Posterior vena cava (tissue), 2 donors: Measurements from ENCODE around the gene EFNA4. TPM values are rescaled to one million over a fixed set of nuclear protein-coding genes. Genes with fewer than 3 reads are reported as not detected.

Source experiments
- DNase-seq: peaks from one replicate; pipeline ENCODE4 v3.0.0-alpha.2; 2020; ENCODE audit warnings: low spot score
- intact Hi-C, 2 donors: fragments of 100-400 bp; cut with DNase I; formaldehyde crosslinking; loops; one replicate each; pipeline versions ENCODE4 v1.14.1 to v1.14.2; 2022 to 2023
- long read RNA-seq, 2 donors: library from polyadenylated mRNA; unstranded; transcript quantifications; one replicate each; pipeline ENCODE4 v2.0.0, GENCODE V29; 2020 to 2021
- total RNA-seq, 2 donors: library from RNA; stranded (reverse); fragmentation: NEBNext Ultra II Directional; extraction: Animal tissue kit (Norgen Biotek cat#: 25700); gene quantifications; one replicate each; pipeline ENCODE4 v1.2.1, GENCODE V29; 2021
- donor health status: DM: yes; HTN: yes; CAD: no.
- donor health status: DM: yes; HTN: yes; CAD: no.

Gene EFNA4
- total RNA-seq, result 1 to 10 TPM; 2.0 to 2.6 TPM
- long read RNA-seq, donor 1, partial matches to known transcripts, result 0 of 2 reads
- long read RNA-seq, donor 1, other reads (novel, unspliced or antisense), result 0 of 2 reads
- long read RNA-seq, donor 2, partial matches to known transcripts, result 0 of 5 reads
- long read RNA-seq, donor 2, other reads (novel, unspliced or antisense), result 1 of 5 reads

- DNase-seq, result peak; percentile 95
- intact Hi-C loops, result no loop called here
These were observed at the start of gene EFNA4 for GRCh38 chr1:155063550-155064110. TSS of gene EFNA4 (plus strand) at chr1:155063740. CDS start at chr1:155063824, 84 bp downstream.

GRCh38 chr1:155014709-155015508 lies 48.6 kb upstream of the EFNA4 start:
- no peak for DNase-seq
- intact Hi-C loops, result no loop called here

- DNase-seq, result no peak
- intact Hi-C loops, result no loop called here
These were observed 47.9 kb upstream of the EFNA4 start for GRCh38 chr1:155015527-155016230.

GRCh38 chr1:155016231-155016831 lies 47.2 kb upstream of the EFNA4 start:
- intact Hi-C loops, result no loop called here
- no peak for DNase-seq

GRCh38 chr1:155017041-155017945 lies 46.2 kb upstream of the EFNA4 start:
- intact Hi-C loops, result no loop called here
- DNase-seq, result peak; percentile 97

GRCh38 chr1:155017946-155018316 lies 45.6 kb upstream of the EFNA4 start:
- no peak for DNase-seq
- intact Hi-C loops, result loop anchor here in 1 of 2 donors (2.0 kb wide), 1 partner anchor 41 kb away; no protein-coding TSS in a partner anchor

- intact Hi-C loops, result loop anchor here in 1 of 2 donors (2.0 kb wide), 1 partner anchor 42 kb away; no protein-coding TSS in a partner anchor
- DNase-seq, result no peak
These were observed 44.8 kb upstream of the EFNA4 start for GRCh38 chr1:155018617-155019348.

GRCh38 chr1:155019377-155020245 lies 43.9 kb upstream of the EFNA4 start:
- DNase-seq, result no peak
- intact Hi-C loops, result loop anchor here in 1 of 2 donors (2.0 kb wide), 1 partner anchor 43 kb away; no protein-coding TSS in a partner anchor

- no peak for DNase-seq
- intact Hi-C loops, result loop anchor here in 1 of 2 donors (2.0 kb wide), 1 partner anchor 20 kb away; no protein-coding TSS in a partner anchor
These were observed 41.2 kb upstream of the EFNA4 start for GRCh38 chr1:155022136-155022926.

- no peak for DNase-seq
- intact Hi-C loops, result loop anchor here in 1 of 2 donors (2.0 kb wide), 1 partner anchor 20 kb away; no protein-coding TSS in a partner anchor
These were observed 40.7 kb upstream of the EFNA4 start for GRCh38 chr1:155022927-155023236.

- intact Hi-C loops, result loop anchor here in 1 of 2 donors (2.0 kb wide), 1 partner anchor 19 kb away; no protein-coding TSS in a partner anchor
- no peak for DNase-seq
These were observed 39.9 kb upstream of the EFNA4 start for GRCh38 chr1:155023627-155024026.

GRCh38 chr1:155024315-155024714 lies 39.2 kb upstream of the EFNA4 start:
- DNase-seq, result no peak
- intact Hi-C loops, result no loop called here

GRCh38 chr1:155026154-155026553 lies 37.4 kb upstream of the EFNA4 start:
- no peak for DNase-seq
- intact Hi-C loops, result no loop called here

- intact Hi-C loops, result no loop called here
- no peak for DNase-seq
These were observed 37.0 kb upstream of the EFNA4 start for GRCh38 chr1:155026588-155026987.

GRCh38 chr1:155029513-155030242 lies 33.9 kb upstream of the EFNA4 start:
- intact Hi-C loops, result no loop called here
- no peak for DNase-seq
